ENCODE measurements around the gene PUSL1.

The PUSL1 gene

DNA sequence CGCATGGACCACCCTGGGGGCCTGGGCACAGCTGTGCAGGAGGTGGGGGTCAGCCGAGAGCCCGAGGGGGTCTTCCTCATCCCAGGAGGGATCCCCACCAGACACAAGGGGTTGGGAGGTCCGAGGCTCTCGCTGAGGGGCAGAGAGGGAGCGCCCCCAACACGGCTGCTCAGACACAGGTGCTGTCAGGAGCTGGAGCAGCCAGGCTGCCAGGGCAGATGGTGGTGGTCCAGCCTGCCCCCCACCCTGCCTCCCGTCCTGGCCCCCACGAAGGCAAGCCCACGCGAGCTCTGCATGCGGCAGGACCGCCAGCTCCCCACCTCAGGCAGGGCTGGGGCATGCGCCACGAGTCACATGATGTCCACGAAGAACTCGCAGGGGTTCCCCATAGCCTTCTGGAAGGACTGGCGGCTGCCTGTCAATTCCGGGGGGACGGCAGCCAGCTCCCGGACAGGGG, 27.4 kb downstream of the PUSL1 start:
- DNase-seq (ENCODE audit: insufficient read length, low spot score) (no peak), FAIRE-seq (no peak)

DNA sequence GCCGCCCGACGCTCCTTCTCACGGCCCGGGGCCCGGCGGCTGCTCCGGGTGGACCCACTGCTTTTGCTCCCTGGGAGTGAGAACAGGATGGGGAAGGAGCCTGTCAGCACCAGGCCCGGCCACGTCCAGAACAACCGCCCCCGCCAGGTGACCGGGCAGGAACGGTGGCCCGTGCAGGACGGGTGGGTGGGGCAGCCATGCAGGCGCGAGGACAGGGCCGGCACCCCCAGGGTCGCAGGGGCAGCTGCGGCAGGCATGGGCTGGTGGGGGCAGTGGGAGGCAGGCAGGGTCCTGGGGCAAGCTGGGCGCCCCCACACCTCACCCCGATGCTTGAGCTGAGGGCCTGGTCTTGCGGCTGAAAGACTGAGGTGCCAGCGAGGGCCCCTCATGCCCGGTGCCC, 28.0 kb downstream of the PUSL1 start:
- DNase-seq (ENCODE audit: insufficient read length, low spot score) (no peak), FAIRE-seq (no peak)

DNA sequence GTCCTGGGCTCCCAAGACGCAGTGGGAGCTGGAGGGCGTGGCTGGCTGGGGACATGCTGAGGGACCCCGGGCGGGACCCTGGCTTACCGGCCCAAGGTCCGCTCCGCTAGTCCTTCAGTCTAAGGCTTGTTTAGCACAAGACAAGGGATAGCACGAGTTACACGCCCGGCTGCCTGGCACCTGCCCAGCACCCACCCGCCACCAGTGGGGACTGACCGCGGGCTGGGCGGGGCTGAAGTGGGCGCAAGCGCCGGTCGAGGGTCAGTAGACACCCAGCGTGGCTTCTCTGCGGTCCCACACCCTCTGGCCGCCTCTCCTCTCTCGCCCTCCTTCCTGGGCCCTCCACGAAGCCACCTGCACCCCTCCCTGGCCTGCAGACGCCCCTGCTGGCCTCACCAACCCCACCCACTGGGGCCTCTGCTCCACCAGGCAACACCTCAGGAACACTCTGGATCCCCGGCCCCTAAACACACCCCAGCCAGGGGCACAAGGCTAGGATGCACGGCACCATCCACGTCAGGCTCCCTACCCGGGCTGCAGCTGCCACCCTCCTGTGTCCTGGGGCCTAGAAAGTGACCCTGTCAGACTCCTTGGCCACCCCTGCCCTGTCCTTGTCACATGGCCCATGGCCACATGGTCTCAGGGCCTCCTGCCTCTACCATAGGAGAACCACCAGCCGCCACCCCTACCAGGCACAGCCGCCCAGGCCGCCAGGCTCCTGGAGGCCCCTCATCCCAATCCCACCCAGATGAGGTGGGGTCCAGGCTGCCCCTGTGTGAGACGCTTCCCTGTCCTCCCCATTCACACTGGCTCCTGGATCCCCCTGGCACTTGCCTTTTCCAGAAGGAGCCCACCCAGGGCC, 28.8 kb downstream of the PUSL1 start:
- no peak for FAIRE-seq
- no peak for DNase-seq (ENCODE audit: insufficient read length, low spot score)

DNA sequence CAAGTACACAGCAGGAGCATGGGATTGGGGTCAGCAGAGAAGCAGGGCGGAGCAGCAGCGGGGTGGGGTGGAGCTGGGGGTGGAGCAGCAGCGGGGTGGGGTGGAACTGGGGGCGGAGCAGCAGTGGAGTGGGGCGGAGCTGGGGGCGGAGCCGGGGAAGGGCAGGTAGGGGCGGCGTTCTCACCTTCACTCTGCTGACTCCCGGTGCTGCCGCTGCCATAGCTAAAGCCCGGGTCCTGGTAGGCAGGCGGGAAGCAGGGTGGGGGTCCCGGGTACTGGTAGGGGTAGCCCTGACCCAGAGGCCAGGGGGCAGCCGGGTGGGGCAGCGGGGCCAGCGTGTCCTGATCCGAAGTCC, 29.4 kb downstream of the PUSL1 start:
- FAIRE-seq (no peak), DNase-seq (ENCODE audit: insufficient read length, low spot score) (no peak)

DNA sequence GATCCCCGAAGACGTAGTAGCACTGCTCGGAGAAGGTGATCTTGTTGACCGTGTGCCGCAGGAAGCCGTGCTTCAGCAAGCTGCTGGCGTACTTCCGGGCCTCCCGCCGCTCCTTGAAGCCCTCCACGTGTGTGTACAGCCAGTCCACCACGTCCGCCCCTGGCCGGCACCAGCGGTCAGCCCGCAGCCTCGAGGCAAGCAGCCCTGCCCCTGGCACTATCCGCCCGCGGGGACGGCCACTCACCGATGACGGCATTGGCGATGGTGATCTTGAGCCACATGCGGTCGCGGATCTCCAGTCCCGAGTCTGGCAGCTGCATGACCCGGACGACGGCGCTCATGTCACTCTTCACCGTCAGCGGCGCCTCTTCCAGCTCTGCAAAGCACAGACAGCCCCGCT, 29.9 kb downstream of the PUSL1 start:
- FAIRE-seq (no peak), DNase-seq (ENCODE audit: insufficient read length, low spot score) (no peak)

DNA sequence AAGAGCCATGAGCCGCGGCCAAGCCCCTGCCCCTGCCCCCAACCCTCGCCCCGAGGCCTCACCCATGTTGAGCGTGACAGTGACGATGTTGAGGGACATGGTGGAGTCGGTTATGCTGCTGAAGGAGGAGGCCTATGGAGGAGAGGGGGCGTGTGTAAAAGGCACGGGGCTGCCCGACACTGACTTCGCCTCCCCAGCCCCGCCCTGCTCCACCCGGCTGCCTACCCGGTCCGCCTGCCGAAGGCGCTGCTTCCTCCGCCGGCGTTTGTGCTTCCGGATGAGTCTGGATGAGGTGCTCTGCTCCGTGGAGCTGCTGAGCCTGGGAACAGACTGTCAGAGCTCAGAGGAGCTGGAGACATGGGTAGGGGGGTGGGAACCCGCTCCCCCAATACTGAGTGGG, 31.8 kb downstream of the PUSL1 start:
- FAIRE-seq (no peak), DNase-seq (ENCODE audit: insufficient read length, low spot score) (no peak)

DNA sequence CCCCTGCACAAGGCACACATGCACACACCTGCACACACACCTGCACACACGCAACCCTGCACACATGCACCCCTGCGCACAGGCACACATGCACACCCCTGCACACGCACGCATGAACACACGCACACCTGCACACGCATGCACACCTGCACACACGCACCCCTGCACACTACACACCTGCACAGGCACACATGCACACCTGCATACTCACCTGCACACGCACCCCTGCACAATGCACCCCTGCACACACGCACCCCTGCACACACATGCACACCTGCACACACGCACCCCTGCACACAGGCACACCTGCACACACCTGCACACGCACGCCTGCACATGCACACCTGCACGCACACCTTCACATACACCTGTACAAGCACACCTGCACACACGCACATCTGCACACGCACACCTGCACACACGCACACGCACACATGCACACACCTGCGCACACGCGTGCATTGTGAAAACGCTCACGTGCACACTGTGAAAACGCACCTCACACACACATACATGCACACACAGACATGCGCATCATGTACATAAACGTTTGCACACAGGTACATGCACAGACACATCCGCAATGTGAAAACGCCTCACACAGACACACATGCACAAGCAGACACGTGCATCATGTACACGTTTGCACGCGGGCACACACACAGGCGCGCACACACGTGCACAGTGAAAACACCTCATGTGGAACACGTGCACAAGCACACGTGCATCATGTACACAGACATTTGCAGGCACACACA, 32.6 kb downstream of the PUSL1 start:
- DNase-seq (ENCODE audit: insufficient read length, low spot score) (no peak), FAIRE-seq (no peak)

DNA sequence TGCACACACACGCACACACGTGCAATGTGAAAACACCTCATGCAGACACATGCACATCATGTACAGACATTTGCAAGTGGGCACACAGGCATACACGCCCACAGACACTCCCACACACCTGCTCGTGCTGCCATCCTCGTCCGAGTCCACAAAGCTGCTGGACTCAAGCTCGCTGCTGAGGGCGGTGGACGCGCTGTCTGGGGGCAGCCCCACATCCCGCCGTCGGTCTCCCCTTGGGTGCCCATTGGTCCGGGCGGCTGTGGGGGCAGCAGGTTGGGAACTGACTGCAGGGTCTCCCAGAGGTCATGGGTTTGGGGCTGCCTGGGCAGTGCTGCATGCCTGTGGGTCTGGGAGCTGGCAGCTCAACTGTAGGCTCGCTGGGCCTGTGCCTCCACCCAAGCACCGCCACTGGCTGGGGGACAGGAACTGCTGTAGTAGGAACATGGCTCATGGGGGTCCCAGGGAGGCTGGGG, 33.2 kb downstream of the PUSL1 start:
- no peak for FAIRE-seq

DNA sequence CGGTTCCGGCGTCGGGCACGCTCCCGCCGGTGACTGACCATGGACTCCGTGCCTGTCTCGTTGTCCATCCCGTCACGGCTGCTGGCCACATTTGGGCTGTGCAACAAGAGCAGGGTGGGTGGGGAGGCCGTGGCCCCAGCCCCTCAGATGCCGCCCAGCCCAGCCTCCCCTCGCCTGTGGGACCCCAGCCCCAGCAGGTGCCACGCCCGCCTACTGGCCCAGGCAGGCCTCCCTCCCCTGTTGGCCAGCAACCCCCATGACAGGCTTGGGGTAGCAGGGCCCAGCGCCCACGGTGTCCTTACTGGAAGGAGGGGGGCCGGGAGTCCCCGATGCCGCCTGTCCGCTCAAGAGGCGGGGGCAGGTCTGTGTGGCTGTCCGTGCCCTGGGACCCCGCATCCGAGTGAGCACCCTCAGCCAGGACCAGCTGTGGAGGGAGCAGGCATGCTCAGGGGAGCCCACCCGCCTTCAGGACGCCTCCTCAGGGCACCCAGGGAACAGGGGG, 33.7 kb downstream of the PUSL1 start:
- FAIRE-seq (no peak), DNase-seq (ENCODE audit: insufficient read length, low spot score) (no peak)

More for the DNA sequence above, 33.2 kb downstream of the PUSL1 start:
- no peak for DNase-seq (ENCODE audit: insufficient read length, low spot score)

DNA sequence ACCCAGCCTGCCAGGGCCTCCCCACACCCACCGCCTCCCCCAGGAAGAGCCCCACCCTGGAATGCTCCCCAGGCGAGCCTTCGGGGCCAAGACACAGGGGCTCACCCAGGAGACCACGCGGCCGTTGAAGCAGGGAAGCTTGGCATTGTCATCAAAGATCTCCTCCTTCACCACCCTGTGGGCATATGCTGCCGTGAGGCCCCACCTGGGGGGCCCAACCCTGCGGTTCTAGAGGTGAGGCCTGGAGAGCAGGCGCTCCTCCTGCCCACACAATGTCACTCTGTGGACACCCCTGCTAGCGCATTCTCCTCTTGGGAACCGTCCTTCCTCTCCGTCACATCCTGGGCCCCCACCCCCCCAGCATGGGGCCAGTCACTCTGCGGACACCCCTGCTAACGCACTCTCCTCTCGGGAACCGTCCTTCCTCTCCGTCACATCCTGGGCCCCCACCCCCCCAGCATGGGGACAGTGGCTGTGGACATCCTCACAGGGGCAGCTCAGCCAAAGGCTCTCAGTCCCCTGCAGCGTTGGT, 34.3 kb downstream of the PUSL1 start:
- no peak for FAIRE-seq
- DNase-seq (ENCODE audit: insufficient read length, low spot score), result no peak

DNA sequence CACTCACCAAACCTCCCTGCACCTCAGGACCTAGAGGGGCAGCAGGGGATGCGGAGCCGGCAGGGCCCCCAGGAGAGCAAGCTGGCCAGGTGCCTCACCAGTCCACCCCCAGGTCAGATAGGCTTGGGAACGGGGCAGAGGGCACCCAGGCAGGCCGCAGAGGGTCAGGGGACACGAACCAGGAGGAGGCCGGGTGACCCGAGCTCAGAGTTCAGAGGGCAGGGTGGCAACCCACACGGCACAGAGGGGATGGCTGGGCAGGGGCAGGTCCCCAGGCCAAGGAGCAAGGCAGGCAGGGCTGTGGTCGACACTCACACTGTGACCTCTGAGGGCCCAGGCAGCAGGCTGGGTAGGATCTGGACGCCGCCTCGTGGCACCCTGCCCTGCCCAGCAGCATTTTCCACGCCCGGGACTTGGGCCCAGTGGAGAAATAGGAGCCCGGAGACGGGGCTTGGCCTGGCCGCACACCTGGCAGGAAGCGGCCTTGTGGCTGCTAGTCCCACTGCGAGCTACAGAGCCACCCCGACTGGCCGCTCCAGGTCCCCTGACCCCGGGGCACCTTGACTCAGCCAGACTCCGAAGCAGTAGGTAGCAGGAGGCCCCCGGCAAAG, 35.5 kb downstream of the PUSL1 start:
- FAIRE-seq, result no peak
- no peak for DNase-seq (ENCODE audit: insufficient read length, low spot score)

DNA sequence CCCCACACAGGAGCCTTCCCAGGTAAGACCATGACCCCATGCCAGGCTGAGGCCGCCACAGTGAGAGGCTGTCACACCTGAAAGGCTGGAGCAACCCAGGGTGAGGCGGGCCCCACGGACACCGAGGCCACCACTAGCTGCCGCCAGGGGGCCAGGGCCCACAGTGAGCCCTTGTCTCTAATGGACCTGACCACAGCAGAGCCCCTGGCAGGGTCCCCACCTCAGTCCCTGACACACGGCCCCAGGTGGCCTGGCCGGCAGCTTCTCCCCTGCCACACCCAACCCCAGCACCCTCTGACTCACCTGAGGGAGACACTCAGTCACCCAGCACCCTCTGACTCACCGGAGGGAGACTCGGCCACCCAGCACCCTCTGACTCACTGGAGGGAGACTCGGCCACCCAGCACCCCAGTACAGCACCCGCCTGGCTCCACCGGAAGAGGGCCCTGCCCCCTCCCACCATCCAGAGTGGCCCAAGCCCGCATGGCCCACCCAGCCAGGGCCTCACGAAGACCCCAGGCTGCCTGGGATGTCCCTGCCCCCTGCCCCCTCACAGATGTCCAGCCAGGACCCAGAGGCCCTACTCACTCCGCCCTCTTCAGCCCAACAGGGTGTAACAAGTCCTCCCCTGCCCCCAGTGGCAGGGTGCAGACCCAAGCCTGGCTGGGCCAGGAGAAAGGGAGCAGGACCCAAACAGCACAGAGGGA, 36.4 kb downstream of the PUSL1 start:
- DNase-seq (ENCODE audit: insufficient read length, low spot score) (no peak), FAIRE-seq (no peak)

DNA sequence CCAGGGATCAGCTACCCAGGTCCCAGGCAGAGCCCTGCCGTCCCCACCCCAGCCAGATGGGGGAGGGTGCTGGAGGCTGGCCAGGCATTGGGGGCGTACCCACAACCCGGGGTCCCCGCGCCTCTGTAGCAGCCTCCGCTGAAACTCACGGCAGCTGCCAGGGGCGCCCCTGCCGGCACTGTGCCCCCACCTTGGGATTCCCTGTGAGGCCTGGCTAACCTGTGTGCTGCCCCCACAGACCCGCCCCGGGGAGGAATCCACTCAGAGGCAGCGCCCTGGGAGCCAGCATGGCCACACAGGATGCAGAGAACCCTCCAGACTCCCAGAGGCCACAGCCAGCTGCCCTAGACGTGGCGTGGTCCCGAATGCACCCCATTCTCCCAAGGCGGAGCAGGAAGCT, 37.0 kb downstream of the PUSL1 start:
- DNase-seq (ENCODE audit: insufficient read length, low spot score), result no peak
- no peak for FAIRE-seq

DNA sequence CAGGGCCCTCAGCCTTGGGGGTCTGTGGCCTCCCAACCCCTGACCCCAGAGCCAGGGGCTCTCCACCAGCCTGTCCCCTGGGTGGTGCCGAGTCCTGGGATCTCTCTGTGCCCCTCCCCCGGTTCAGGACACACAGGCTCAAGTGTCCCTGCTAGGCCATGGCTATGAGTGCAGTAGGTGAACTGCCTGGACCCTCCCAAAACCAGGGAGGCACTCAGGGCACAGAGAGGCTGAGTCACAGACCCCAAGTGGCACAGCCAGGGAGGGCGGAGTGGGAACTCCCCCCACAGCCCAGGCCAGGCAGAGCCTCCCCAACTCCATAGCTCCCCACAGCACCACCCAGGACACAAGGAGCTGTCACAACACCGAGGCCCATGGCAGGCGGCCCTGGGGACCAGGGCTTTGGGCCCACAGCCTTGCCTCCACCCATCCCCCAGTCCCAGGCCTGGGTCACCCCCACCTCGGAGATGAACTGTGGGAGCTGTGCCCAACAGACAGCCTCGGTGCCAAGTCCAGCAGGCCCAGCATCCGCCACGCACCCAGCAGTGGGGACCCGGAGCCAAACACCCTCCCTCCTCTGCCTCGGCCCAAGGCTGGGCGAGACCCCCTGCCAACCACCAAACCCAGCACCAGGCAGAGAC, 37.6 kb downstream of the PUSL1 start:
- FAIRE-seq, result no peak

DNA sequence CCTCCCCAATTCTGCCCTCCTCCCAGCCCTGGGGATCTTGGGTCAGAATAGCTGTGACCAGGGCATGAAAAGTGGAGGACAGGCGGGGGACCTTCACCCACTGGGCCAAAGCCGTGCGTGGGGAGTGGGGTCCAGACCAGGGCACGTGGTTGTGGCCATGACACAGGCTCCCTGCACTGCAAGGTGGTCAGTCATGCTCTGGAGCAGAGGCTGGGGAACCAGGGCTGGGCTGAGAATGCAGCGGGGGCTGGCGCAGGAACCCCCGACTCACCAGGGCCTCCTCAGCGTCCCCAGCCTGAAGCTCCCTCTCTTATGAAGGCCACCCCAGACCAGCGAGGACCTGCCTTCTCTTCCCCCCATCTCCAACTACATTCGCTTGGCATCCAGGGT, 38.1 kb downstream of the PUSL1 start:
- FAIRE-seq (no peak), DNase-seq (ENCODE audit: insufficient read length, low spot score) (no peak)

More for the DNA sequence above, 37.6 kb downstream of the PUSL1 start:
- no peak for DNase-seq (ENCODE audit: insufficient read length, low spot score)

DNA sequence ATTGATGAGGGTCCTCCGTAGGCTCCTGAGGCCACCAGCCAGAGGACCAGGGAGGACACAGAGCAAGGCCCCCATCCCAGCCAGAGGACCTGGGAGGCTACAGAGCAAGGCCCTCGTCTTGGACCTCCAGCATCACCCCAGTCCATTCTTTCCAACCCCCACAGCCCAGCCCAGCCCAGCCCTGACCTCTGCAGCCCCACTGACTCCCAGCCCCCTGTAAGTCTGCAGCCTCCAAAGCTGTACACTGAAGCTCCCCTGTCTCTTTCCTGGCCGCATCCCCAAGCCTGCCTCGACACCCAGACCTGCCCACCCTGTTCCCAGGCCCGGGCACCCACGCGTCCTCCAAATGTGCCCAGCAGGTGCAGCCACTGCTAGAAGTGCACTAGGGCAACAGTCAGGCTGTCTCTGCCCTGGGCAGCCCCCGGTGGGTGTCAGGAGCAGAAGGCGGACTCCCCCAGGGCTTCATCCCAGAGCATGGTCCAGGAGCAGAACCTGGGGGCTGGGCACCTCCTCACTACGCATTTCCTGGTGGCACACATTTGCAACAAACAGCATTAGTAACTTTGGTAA, 38.7 kb downstream of the PUSL1 start:
- FAIRE-seq (no peak), DNase-seq (ENCODE audit: insufficient read length, low spot score) (no peak)

DNA sequence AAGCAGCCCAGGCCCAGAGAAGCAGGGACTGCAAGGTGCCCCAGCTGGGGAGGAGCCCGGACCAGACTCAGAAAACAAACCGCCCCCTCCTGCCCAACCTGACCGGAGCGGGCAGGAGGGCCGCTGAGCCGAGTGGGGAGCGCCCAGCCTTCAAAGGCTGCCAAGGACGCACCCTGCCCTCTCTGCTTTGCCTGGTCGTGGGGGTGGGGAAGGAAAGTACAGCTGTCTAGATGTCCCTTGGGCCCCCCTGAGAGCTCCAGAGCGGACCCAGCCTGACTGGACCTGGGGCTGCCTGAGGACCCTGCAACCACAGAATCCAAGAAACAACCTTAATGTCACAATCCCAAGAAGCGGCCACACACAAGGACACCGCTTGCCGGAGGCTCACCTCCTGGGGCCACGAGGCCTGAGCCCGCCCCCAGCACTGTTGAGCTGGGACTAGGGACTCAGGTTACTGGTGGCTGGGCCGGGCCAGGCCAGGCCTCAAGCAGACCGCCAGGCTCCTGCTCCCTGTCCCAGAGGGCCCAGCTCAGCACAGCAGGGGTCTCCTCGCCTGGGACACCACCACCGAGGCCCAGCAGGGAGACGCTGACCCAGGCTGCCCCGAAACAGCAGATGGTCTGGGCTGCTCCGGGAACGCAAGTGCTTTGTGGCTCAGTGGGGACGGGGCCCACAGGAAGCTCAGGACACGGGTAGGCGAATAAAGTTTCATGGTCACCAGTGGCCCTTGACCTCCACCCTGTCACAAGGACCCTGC, 39.4 kb downstream of the PUSL1 start:
- no peak for DNase-seq (ENCODE audit: insufficient read length, low spot score)
- FAIRE-seq, result no peak

DNA sequence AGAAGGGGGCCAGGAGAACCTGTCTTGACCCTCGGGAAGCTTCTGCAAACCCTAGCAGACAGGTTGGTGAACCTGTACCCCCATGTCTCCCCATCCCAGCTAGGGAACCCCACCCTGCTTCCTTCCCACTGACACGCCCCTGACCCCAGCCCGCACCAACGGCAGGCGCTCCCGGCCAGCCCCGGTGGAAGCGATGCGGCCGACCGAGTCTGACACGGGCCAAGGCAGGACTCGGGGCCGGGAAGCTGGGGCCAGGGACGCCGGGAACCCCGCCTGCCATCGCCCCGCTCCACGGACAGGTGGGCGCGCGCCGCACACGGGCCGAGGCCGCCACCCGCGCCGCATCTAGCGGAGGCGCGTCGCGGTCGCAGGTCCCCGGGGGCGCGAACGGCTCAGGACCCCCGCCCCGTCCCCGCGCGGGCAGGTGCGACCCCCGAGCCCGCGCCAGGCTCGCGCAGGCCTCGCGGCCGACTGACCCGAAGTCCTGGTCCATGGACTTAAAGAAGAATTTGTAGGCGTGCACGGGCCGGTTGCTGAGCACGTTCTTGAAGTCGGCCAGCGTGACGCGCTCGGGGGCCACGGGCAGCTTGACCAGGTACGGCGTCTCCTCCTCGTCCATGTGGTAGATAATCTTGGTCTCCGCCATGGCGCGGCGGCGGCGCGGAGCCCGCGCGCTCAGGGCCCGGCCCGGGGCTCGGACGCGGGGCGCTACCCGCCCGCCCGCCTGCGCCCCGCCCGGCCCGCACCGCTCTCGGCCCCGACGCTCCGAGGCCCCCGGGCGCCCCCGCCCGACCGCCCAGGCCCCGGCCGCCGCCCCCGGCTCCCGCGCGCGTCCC, 40.2 kb downstream of the PUSL1 start:
- FAIRE-seq, result peak; percentile 42
- DNase-seq (ENCODE audit: insufficient read length, low spot score), result no peak
